ENCODE measurements around the gene FBXL19. TPM values are rescaled to one million over a fixed set of nuclear protein-coding genes. Genes with fewer than 3 reads are reported as not detected.

The FBXL19 gene
- total and polyA plus RNA-seq, 2 experiments from 2014 or later: 0.64 to 18.2 TPM

GRCh38 chr16:30996324-30996984 lies 73.1 kb downstream of the FBXL19 start:
- H3K27ac ChIP-seq: peak overlapping the region; percentile 95
- in situ Hi-C loops (cut with MboI): loop anchor here (25.0 kb wide), 1 partner anchor 441 kb away; the partner anchor contains the start of genes COX6A2 and ZNF843

GRCh38 chr16:30996985-30997724 lies 73.8 kb downstream of the FBXL19 start:
- Histone ChIP-seq H4K20me1 (ENCODE audit: insufficient read depth) (no peaks in the 10 kb centered on the region), H3K9me3 (ENCODE audit: low read depth) (no peaks in the 10 kb centered on the region), H3K4me1 (ENCODE audit: insufficient read depth) (peaks cover 32% of the 10 kb centered on the region), H3K79me2 (ENCODE audit: insufficient read depth) (no peaks in the 10 kb centered on the region), H3K9ac (peak overlapping the region; percentile 88), H3K4me3 (peak overlapping the region; percentile 84), H3K27ac (peak overlapping the region; percentile 95), H3F3A (ENCODE audit: insufficient read depth) (peaks cover 32% of the 10 kb centered on the region), H2AFZ (peak overlapping the region; percentile 85), H3K27me3 (replicated peaks; ENCODE audit: insufficient read depth) (no peaks in the 10 kb centered on the region), H3K4me2 (ENCODE audit: unreplicated experiment) (peak overlapping the region; percentile 75), H3K36me3 (ENCODE audit: low read depth) (no peaks in the 10 kb centered on the region), H3K9me2 (ENCODE audit: insufficient read depth) (no peaks in the 10 kb centered on the region)
- in situ Hi-C loops (cut with MboI): loop anchor here (25.0 kb wide), 1 partner anchor 440 kb away; the partner anchor contains the start of genes COX6A2 and ZNF843
- 1 to 3% methylated on average over 49 to 50 of the region's 60 CpGs for WGBS, 2 experiments (ENCODE audit: low coverage in 1 of 2, low lambda C conversion rate in 2 of 2, missing lambda C conversion rate in 2 of 2)
- no peak for TF ChIP-seq EZH2phosphoT487 (IDR thresholded peaks at IDR 0.05; ENCODE audit: insufficient read depth, low read depth)
- TF ChIP-seq EZH2 (IDR thresholded peaks at IDR 0.05; ENCODE audit: insufficient read depth, poor library complexity, severe bottlenecking): no peak
- DNase-seq: peak; percentile 92

More at GRCh38 chr16:30996324-30996984, 73.1 kb downstream of the FBXL19 start:
- DNase-seq: peak; percentile 63
- no peaks in the 10 kb centered on the region for H3K9me3 ChIP-seq (ENCODE audit: low read depth)
- H3K9me2 ChIP-seq (ENCODE audit: insufficient read depth): no peaks in the 10 kb centered on the region
- H3K36me3 ChIP-seq (ENCODE audit: low read depth): no peaks in the 10 kb centered on the region
- WGBS, 2 experiments (ENCODE audit: low coverage in 1 of 2, low lambda C conversion rate in 2 of 2, missing lambda C conversion rate in 2 of 2): 15 to 16% methylated on average over 21 to 23 of the region's 23 CpGs
- peaks cover 32% of the 10 kb centered on the region for H3K4me1 ChIP-seq (ENCODE audit: insufficient read depth)
- peaks cover 32% of the 10 kb centered on the region for H3F3A ChIP-seq (ENCODE audit: insufficient read depth)
- peak overlapping the region; percentile 85 for H2AFZ ChIP-seq
- peak overlapping the region; percentile 84 for H3K4me3 ChIP-seq
- no peaks in the 10 kb centered on the region for H3K27me3 ChIP-seq (replicated peaks; ENCODE audit: insufficient read depth)
- peak overlapping the region; percentile 75 for H3K4me2 ChIP-seq (ENCODE audit: unreplicated experiment)
- peak overlapping the region; percentile 88 for H3K9ac ChIP-seq
- H3K79me2 ChIP-seq (ENCODE audit: insufficient read depth): no peaks in the 10 kb centered on the region
- no peak for TF ChIP-seq EZH2phosphoT487 (IDR thresholded peaks at IDR 0.05; ENCODE audit: insufficient read depth, low read depth)
- H4K20me1 ChIP-seq (ENCODE audit: insufficient read depth): no peaks in the 10 kb centered on the region

GRCh38 chr16:30997725-30998711 lies 74.6 kb downstream of the FBXL19 start:
- peak overlapping the region; percentile 95 for H3K27ac ChIP-seq
- no peaks in the 10 kb centered on the region for H4K20me1 ChIP-seq (ENCODE audit: insufficient read depth)
- no peak for TF ChIP-seq EZH2phosphoT487 (IDR thresholded peaks at IDR 0.05; ENCODE audit: insufficient read depth, low read depth)
- TF ChIP-seq EZH2 (IDR thresholded peaks at IDR 0.05; ENCODE audit: insufficient read depth, poor library complexity, severe bottlenecking): no peak
- no peaks in the 10 kb centered on the region for H3K79me2 ChIP-seq (ENCODE audit: insufficient read depth)
- H3F3A ChIP-seq (ENCODE audit: insufficient read depth): peaks cover 32% of the 10 kb centered on the region
- H2AFZ ChIP-seq: peak overlapping the region; percentile 71
- in situ Hi-C loops (cut with MboI): loop anchor here (25.0 kb wide), 1 partner anchor 439 kb away; the partner anchor contains the start of genes COX6A2 and ZNF843
- H3K9ac ChIP-seq: peak overlapping the region; percentile 88
- H3K9me3 ChIP-seq (ENCODE audit: low read depth): no peaks in the 10 kb centered on the region
- no peaks in the 10 kb centered on the region for H3K9me2 ChIP-seq (ENCODE audit: insufficient read depth)
- peak; percentile 95 for DNase-seq
- H3K4me1 ChIP-seq (ENCODE audit: insufficient read depth): peaks cover 32% of the 10 kb centered on the region
- peak overlapping the region; percentile 84 for H3K4me3 ChIP-seq
- H3K4me2 ChIP-seq (ENCODE audit: unreplicated experiment): peak overlapping the region; percentile 75
- no peaks in the 10 kb centered on the region for H3K36me3 ChIP-seq (ENCODE audit: low read depth)
- WGBS, 2 experiments (ENCODE audit: low coverage in 1 of 2, low lambda C conversion rate in 2 of 2, missing lambda C conversion rate in 2 of 2): 8 to 15% methylated on average over 20 to 21 of the region's 21 CpGs
- no peaks in the 10 kb centered on the region for H3K27me3 ChIP-seq (replicated peaks; ENCODE audit: insufficient read depth)

MicroRNA genes within 50 kb of the gene (microRNA counts, 767-probe panel; counts per million panel counts)
- 447 counts per million, percentile 86 among the panel's probes with 10 or more counts for microRNA hsa-miR-762

Small RNA genes within 50 kb of the gene (microRNA-seq; reads per million reads assigned to microRNA genes)
- gene MIR4519 (ENCODE audit: borderline number of aligned reads) (not detected), gene MIR762 (ENCODE audit: borderline number of aligned reads) (not detected)

Small RNA genes within 50 kb of the gene (small RNA-seq; reads per million reads assigned to genes)
- not detected for gene AC135048.1 (ENCODE audit: low read depth, low replicate concordance)
- gene MIR4519 (ENCODE audit: low read depth, low replicate concordance): not detected
- gene MIR762 (ENCODE audit: low read depth, low replicate concordance): not detected

Other genes with a start within 250 kb of the FBXL19 start
- 9.1 and 14.3 TPM in 2 replicates for gene SRCAP, start 224.4 kb upstream of the FBXL19 start, total RNA-seq (2014; rRNA removed; shearing (Covaris generic))
- 22.8 and 23.7 TPM in 2 replicates for gene SRCAP, start 224.4 kb upstream of the FBXL19 start, polyA plus RNA-seq (2016; fragmentation: Nextera tagmentation; extraction: Ambion mirVana)
- 12.5 and 19.9 TPM in 2 replicates for gene PHKG2, start 175.1 kb upstream of the FBXL19 start, total RNA-seq (2014; rRNA removed; shearing (Covaris generic))
- gene PHKG2, start 175.1 kb upstream of the FBXL19 start, polyA plus RNA-seq (2016; fragmentation: Nextera tagmentation; extraction: Ambion mirVana): 15.7 and 17.0 TPM in 2 replicates
- gene CFAP119, start 161.5 kb upstream of the FBXL19 start, total RNA-seq (2014; rRNA removed; shearing (Covaris generic)): 0.89 and 2.7 TPM in 2 replicates
- 4.1 and 4.6 TPM in 2 replicates for gene CFAP119, start 161.5 kb upstream of the FBXL19 start, polyA plus RNA-seq (2016; fragmentation: Nextera tagmentation; extraction: Ambion mirVana)
- 97.9 and 99.0 TPM in 2 replicates for gene RNF40, start 161.2 kb upstream of the FBXL19 start, total RNA-seq (2014; rRNA removed; shearing (Covaris generic))
- 71.2 and 71.5 TPM in 2 replicates for gene RNF40, start 161.2 kb upstream of the FBXL19 start, polyA plus RNA-seq (2016; fragmentation: Nextera tagmentation; extraction: Ambion mirVana)
- gene ZNF629, start 136.4 kb upstream of the FBXL19 start, total RNA-seq (2014; rRNA removed; shearing (Covaris generic)): 12.2 and 19.3 TPM in 2 replicates
- gene ZNF629, start 136.4 kb upstream of the FBXL19 start, polyA plus RNA-seq (2016; fragmentation: Nextera tagmentation; extraction: Ambion mirVana): 4.8 and 5.0 TPM in 2 replicates
- gene BCL7C, start 29.5 kb upstream of the FBXL19 start, total RNA-seq (2014; rRNA removed; shearing (Covaris generic)): 42.5 and 77.1 TPM in 2 replicates
- 62.5 and 68.1 TPM in 2 replicates for gene BCL7C, start 29.5 kb upstream of the FBXL19 start, polyA plus RNA-seq (2016; fragmentation: Nextera tagmentation; extraction: Ambion mirVana)
- gene CTF1, start 27.0 kb upstream of the FBXL19 start, total RNA-seq (2014; rRNA removed; shearing (Covaris generic)): 4.4 and 4.8 TPM in 2 replicates
- 2.0 and 2.1 TPM in 2 replicates for gene CTF1, start 27.0 kb upstream of the FBXL19 start, polyA plus RNA-seq (2016; fragmentation: Nextera tagmentation; extraction: Ambion mirVana)
- gene ORAI3, start 25.5 kb downstream of the FBXL19 start, total RNA-seq (2014; rRNA removed; shearing (Covaris generic)): 36.1 and 39.7 TPM in 2 replicates
- gene ORAI3, start 25.5 kb downstream of the FBXL19 start, polyA plus RNA-seq (2016; fragmentation: Nextera tagmentation; extraction: Ambion mirVana): 30.9 and 31.6 TPM in 2 replicates
- gene SETD1A, start 34.2 kb downstream of the FBXL19 start, total RNA-seq (2014; rRNA removed; shearing (Covaris generic)): 2.0 and 2.3 TPM in 2 replicates
- 4.0 and 5.9 TPM in 2 replicates for gene SETD1A, start 34.2 kb downstream of the FBXL19 start, polyA plus RNA-seq (2016; fragmentation: Nextera tagmentation; extraction: Ambion mirVana)
- 69.7 and 73.2 TPM in 2 replicates for gene HSD3B7, start 61.6 kb downstream of the FBXL19 start, total RNA-seq (2014; rRNA removed; shearing (Covaris generic))
- 40.2 and 40.9 TPM in 2 replicates for gene HSD3B7, start 61.6 kb downstream of the FBXL19 start, polyA plus RNA-seq (2016; fragmentation: Nextera tagmentation; extraction: Ambion mirVana)
- 2.0 and 2.3 TPM in 2 replicates for gene STX1B, start 87.1 kb downstream of the FBXL19 start, total RNA-seq (2014; rRNA removed; shearing (Covaris generic))
- 0.23 and 0.46 TPM in 2 replicates for gene STX1B, start 87.1 kb downstream of the FBXL19 start, polyA plus RNA-seq (2016; fragmentation: Nextera tagmentation; extraction: Ambion mirVana)
- 24.9 and 25.8 TPM in 2 replicates for gene STX4, start 110.0 kb downstream of the FBXL19 start, total RNA-seq (2014; rRNA removed; shearing (Covaris generic))
- 49.3 and 52.1 TPM in 2 replicates for gene STX4, start 110.0 kb downstream of the FBXL19 start, polyA plus RNA-seq (2016; fragmentation: Nextera tagmentation; extraction: Ambion mirVana)
- 20.6 and 21.8 TPM in 2 replicates for gene ZNF668, start 150.7 kb downstream of the FBXL19 start, total RNA-seq (2014; rRNA removed; shearing (Covaris generic))
- 19.5 and 20.8 TPM in 2 replicates for gene ZNF668, start 150.7 kb downstream of the FBXL19 start, polyA plus RNA-seq (2016; fragmentation: Nextera tagmentation; extraction: Ambion mirVana)
- 10.6 and 12.8 TPM in 2 replicates for gene ZNF646, start 150.8 kb downstream of the FBXL19 start, total RNA-seq (2014; rRNA removed; shearing (Covaris generic))
- gene ZNF646, start 150.8 kb downstream of the FBXL19 start, polyA plus RNA-seq (2016; fragmentation: Nextera tagmentation; extraction: Ambion mirVana): 3.5 and 4.0 TPM in 2 replicates
- 7.0 and 10.5 TPM in 2 replicates for gene PRSS53, start 165.4 kb downstream of the FBXL19 start, total RNA-seq (2014; rRNA removed; shearing (Covaris generic))
- 0.84 and 0.95 TPM in 2 replicates for gene PRSS53, start 165.4 kb downstream of the FBXL19 start, polyA plus RNA-seq (2016; fragmentation: Nextera tagmentation; extraction: Ambion mirVana)
- 444 and 480 TPM in 2 replicates for gene VKORC1, start 171.2 kb downstream of the FBXL19 start, total RNA-seq (2014; rRNA removed; shearing (Covaris generic))
- 535 and 542 TPM in 2 replicates for gene VKORC1, start 171.2 kb downstream of the FBXL19 start, polyA plus RNA-seq (2016; fragmentation: Nextera tagmentation; extraction: Ambion mirVana)
- 42.1 and 71.4 TPM in 2 replicates for gene BCKDK, start 184.8 kb downstream of the FBXL19 start, total RNA-seq (2014; rRNA removed; shearing (Covaris generic))
- 108 and 114 TPM in 2 replicates for gene BCKDK, start 184.8 kb downstream of the FBXL19 start, polyA plus RNA-seq (2016; fragmentation: Nextera tagmentation; extraction: Ambion mirVana)
- gene KAT8, start 194.1 kb downstream of the FBXL19 start, total RNA-seq (2014; rRNA removed; shearing (Covaris generic)): 27.8 and 50.9 TPM in 2 replicates
- 18.4 and 19.3 TPM in 2 replicates for gene KAT8, start 194.1 kb downstream of the FBXL19 start, polyA plus RNA-seq (2016; fragmentation: Nextera tagmentation; extraction: Ambion mirVana)
- not detected in 2 replicates for gene PRSS8, start 212.2 kb downstream of the FBXL19 start, total RNA-seq (2014; rRNA removed; shearing (Covaris generic))
- gene PRSS8, start 212.2 kb downstream of the FBXL19 start, polyA plus RNA-seq (2016; fragmentation: Nextera tagmentation; extraction: Ambion mirVana): not detected in 2 replicates
- gene PRSS36, start 226.5 kb downstream of the FBXL19 start, total RNA-seq (2014; rRNA removed; shearing (Covaris generic)): 0.13 TPM in 1 of 2 replicates, not detected in the other
- gene PRSS36, start 226.5 kb downstream of the FBXL19 start, polyA plus RNA-seq (2016; fragmentation: Nextera tagmentation; extraction: Ambion mirVana): 0.19 and 2.2 TPM in 2 replicates